Neural progenitor cell (in vitro differentiated cells): ENCODE measurements around the gene MSH2. TPM values are rescaled to one million over a fixed set of nuclear protein-coding genes. Genes with fewer than 3 reads are reported as not detected.

Source experiments
- DNase-seq: peaks from one replicate; pipeline ENCODE4 v3.0.0-alpha.2; 2016; ENCODE audit warnings: low spot score
- H2AFZ ChIP-seq: fragments of 200-600 bp; sonication (generic); replicated peaks from 2 replicates; pipeline ENCODE4 v1.6.1; 2016; ENCODE audit warnings: antibody characterized with exemption
- H3F3A ChIP-seq: fragments of 200-600 bp; sonication (generic); 2 replicates; pipeline ENCODE4 v1.6.1; 2016; ENCODE audit warnings: antibody characterized with exemption, low read depth
- H3K27ac ChIP-seq: fragments of 200-600 bp; sonication (generic); 2 replicates; pipeline ENCODE4 v1.5.1; 2016; ENCODE audit warnings: mild to moderate bottlenecking
- H3K27me3 ChIP-seq: fragments of 200-600 bp; sonication (generic); 2 replicates; pipeline ENCODE4 v1.6.1; 2016; ENCODE audit warnings: mild to moderate bottlenecking, moderate library complexity
- H3K36me3 ChIP-seq: fragments of 200-600 bp; sonication (generic); 2 replicates; pipeline ENCODE4 v1.5.1; 2016
- H3K4me1 ChIP-seq: fragments of 200-600 bp; sonication (generic); 2 replicates; pipeline ENCODE4 v1.6.1; 2016; ENCODE audit warnings: mixed run types
- H3K4me2 ChIP-seq: fragments of 200-600 bp; sonication (generic); 2 replicates; pipeline ENCODE4 v1.6.1; 2016
- H3K4me3 ChIP-seq: fragments of 200-600 bp; sonication (generic); 2 replicates; pipeline ENCODE4 v1.5.1; 2016
- H3K79me2 ChIP-seq: fragments of 200-600 bp; sonication (generic); 2 replicates; pipeline ENCODE4 v1.6.1; 2016; ENCODE audit warnings: low read depth
- H3K9ac ChIP-seq: fragments of 200-600 bp; sonication (generic); 2 replicates; pipeline ENCODE4 v1.6.1; 2016
- H3K9me3 ChIP-seq: fragments of 200-600 bp; sonication (generic); 2 replicates; pipeline ENCODE4 v1.5.1; 2016; ENCODE audit warnings: low read depth
- H4K20me1 ChIP-seq: fragments of 200-600 bp; sonication (generic); 2 replicates; pipeline ENCODE4 v1.6.1; 2016; ENCODE audit warnings: low read depth
- H3K27ac Mint-ChIP-seq: 3 replicates; pipeline ENCODE4 v1.8.0; 2021; ENCODE audit warnings: mixed read lengths
- H3K27me3 Mint-ChIP-seq: 2 replicates; pipeline ENCODE4 v1.8.0; 2022; ENCODE audit warnings: low read depth, mild to moderate bottlenecking, inconsistent platforms, moderate library complexity, mixed read lengths; ENCODE audit not compliant: insufficient read depth
- H3K36me3 Mint-ChIP-seq: 3 replicates; pipeline ENCODE4 v1.8.0; 2021; ENCODE audit warnings: mixed read lengths
- H3K4me1 Mint-ChIP-seq: 3 replicates; pipeline ENCODE4 v1.8.0; 2021; ENCODE audit warnings: mixed read lengths
- H3K4me3 Mint-ChIP-seq: 3 replicates; pipeline ENCODE4 v1.8.0; 2021; ENCODE audit warnings: mild to moderate bottlenecking, moderate library complexity, mixed read lengths
- H3K9me3 Mint-ChIP-seq: 3 replicates; pipeline ENCODE4 v1.8.0; 2020; ENCODE audit warnings: mixed read lengths
- CTCF ChIP-seq: fragments of 200-600 bp; sonication (generic); IDR thresholded peaks from 2 replicates; pipeline ENCODE4 v1.5.1; 2017; ENCODE audit warnings: antibody characterized with exemption, mild to moderate bottlenecking
- EZH2 ChIP-seq: fragments of 200-600 bp; sonication (generic); IDR thresholded peaks from 2 replicates; pipeline ENCODE4 v1.6.1; 2017; ENCODE audit warnings: antibody characterized with exemption, mild to moderate bottlenecking, moderate library complexity
- EZH2phosphoT487 ChIP-seq: fragments of 200-600 bp; sonication (generic); IDR thresholded peaks from 2 replicates; pipeline ENCODE4 v1.6.1; 2017; ENCODE audit warnings: antibody characterized with exemption
- total RNA-seq: library from RNA; depleted of rRNA; stranded (reverse); fragments of >200 nt; gene quantifications from 2 replicates; pipeline ENCODE4 v1.2.3, GENCODE V29; 2015; ENCODE audit warnings: low replicate concordance

The MSH2 gene
- total RNA-seq, 1 donor from 2014 or later, result 134 TPM

- H3K9ac ChIP-seq, result no peak overlapping the region
- Mint-ChIP-seq H3K36me3 (peaks cover 24% of the 10 kb centered on the region), H3K27ac (no peak overlapping the region), H3K27me3 (no peaks in the 10 kb centered on the region), H3K4me3 (no peak overlapping the region), H3K4me1 (no peaks in the 10 kb centered on the region), H3K9me3 (peaks cover 2% of the 10 kb centered on the region)
- peaks cover 5% of the 10 kb centered on the region for H3K4me1 ChIP-seq
- TF ChIP-seq EZH2 (no peak), CTCF (no peak), EZH2phosphoT487 (no peak)
- H3K27me3 ChIP-seq, result no peaks in the 10 kb centered on the region
- H3F3A ChIP-seq, result peaks cover 13% of the 10 kb centered on the region
- H3K36me3 ChIP-seq, result no peaks in the 10 kb centered on the region
- H4K20me1 ChIP-seq, result no peaks in the 10 kb centered on the region
- no peaks in the 10 kb centered on the region for H3K79me2 ChIP-seq
- H3K4me2 ChIP-seq, result no peak overlapping the region
- no peak overlapping the region for H3K27ac ChIP-seq
- no peak overlapping the region for H2AFZ ChIP-seq
- H3K4me3 ChIP-seq, result no peak overlapping the region
- no peaks in the 10 kb centered on the region for H3K9me3 ChIP-seq
- no peak for DNase-seq
Measured at GRCh38 chr2:47486841-47487497, 84.0 kb downstream of the MSH2 start.

GRCh38 chr2:47487498-47487875 is 84.5 kb downstream of the MSH2 start:
- no peaks in the 10 kb centered on the region for H3K4me1 Mint-ChIP-seq
- DNase-seq, result no peak
- peaks cover 13% of the 10 kb centered on the region for H3F3A ChIP-seq
- H2AFZ ChIP-seq, result no peak overlapping the region
- H3K36me3 Mint-ChIP-seq, result peaks cover 20% of the 10 kb centered on the region
- no peak overlapping the region for H3K4me2 ChIP-seq
- TF ChIP-seq EZH2phosphoT487, result no peak
- no peak for TF ChIP-seq EZH2
- no peak for TF ChIP-seq CTCF
- no peaks in the 10 kb centered on the region for H3K9me3 ChIP-seq
- H3K27me3 ChIP-seq, result no peaks in the 10 kb centered on the region
- H3K27me3 Mint-ChIP-seq, result no peaks in the 10 kb centered on the region
- peaks cover 5% of the 10 kb centered on the region for H3K4me1 ChIP-seq
- H3K9ac ChIP-seq, result no peak overlapping the region
- H3K27ac Mint-ChIP-seq, result no peak overlapping the region
- no peaks in the 10 kb centered on the region for H4K20me1 ChIP-seq
- H3K4me3 Mint-ChIP-seq, result no peak overlapping the region
- H3K4me3 ChIP-seq, result no peak overlapping the region
- H3K27ac ChIP-seq, result no peak overlapping the region
- H3K79me2 ChIP-seq, result no peaks in the 10 kb centered on the region
- no peaks in the 10 kb centered on the region for H3K36me3 ChIP-seq
- peaks cover 2% of the 10 kb centered on the region for H3K9me3 Mint-ChIP-seq

GRCh38 chr2:47488870-47489584 is 86.1 kb downstream of the MSH2 start:
- Mint-ChIP-seq H3K9me3 (peaks cover 8% of the 10 kb centered on the region), H3K4me1 (peaks cover 5% of the 10 kb centered on the region), H3K27ac (no peak overlapping the region), H3K4me3 (no peak overlapping the region), H3K27me3 (no peaks in the 10 kb centered on the region), H3K36me3 (peaks cover 18% of the 10 kb centered on the region)
- Histone ChIP-seq H3K4me3 (no peak overlapping the region), H3K9ac (no peak overlapping the region), H3F3A (peaks cover 13% of the 10 kb centered on the region), H3K36me3 (no peaks in the 10 kb centered on the region), H3K27me3 (no peaks in the 10 kb centered on the region), H3K4me1 (peaks cover 5% of the 10 kb centered on the region), H2AFZ (no peak overlapping the region), H3K27ac (no peak overlapping the region), H3K79me2 (no peaks in the 10 kb centered on the region), H3K9me3 (no peaks in the 10 kb centered on the region), H4K20me1 (no peaks in the 10 kb centered on the region), H3K4me2 (no peak overlapping the region)
- TF ChIP-seq EZH2 (no peak), EZH2phosphoT487 (no peak), CTCF (no peak)
- no peak for DNase-seq
